ENCODE data around the gene VILL.

GRCh38 chr3:37968813-37969595 lies 21.6 kb upstream of the VILL start:
- TF ChIP-seq, protein P1, sequence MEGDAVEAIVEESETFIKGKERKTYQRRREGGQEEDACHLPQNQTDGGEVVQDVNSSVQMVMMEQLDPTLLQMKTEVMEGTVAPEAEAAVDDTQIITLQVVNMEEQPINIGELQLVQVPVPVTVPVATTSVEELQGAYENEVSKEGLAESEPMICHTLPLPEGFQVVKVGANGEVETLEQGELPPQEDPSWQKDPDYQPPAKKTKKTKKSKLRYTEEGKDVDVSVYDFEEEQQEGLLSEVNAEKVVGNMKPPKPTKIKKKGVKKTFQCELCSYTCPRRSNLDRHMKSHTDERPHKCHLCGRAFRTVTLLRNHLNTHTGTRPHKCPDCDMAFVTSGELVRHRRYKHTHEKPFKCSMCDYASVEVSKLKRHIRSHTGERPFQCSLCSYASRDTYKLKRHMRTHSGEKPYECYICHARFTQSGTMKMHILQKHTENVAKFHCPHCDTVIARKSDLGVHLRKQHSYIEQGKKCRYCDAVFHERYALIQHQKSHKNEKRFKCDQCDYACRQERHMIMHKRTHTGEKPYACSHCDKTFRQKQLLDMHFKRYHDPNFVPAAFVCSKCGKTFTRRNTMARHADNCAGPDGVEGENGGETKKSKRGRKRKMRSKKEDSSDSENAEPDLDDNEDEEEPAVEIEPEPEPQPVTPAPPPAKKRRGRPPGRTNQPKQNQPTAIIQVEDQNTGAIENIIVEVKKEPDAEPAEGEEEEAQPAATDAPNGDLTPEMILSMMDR (conservative IDR thresholded peaks at IDR 0.05; ENCODE audit: low read length) = no peak
- no peak for TF ChIP-seq EZH2phosphoT487 (IDR thresholded peaks at IDR 0.05; ENCODE audit: borderline replicate concordance, low read depth, low read length)

Data from OCI-LY7 (cell line).